SU-DHL-6 (cell line): ENCODE data around the gene CEP57L1.

Experiments
- CTCF ChIP-seq: fragments of 200-600 bp; sonication (generic); IDR thresholded peaks from one replicate; pipeline ENCODE4 v1.5.1; 2017; ENCODE audit warnings: antibody characterized with exemption, mild to moderate bottlenecking, low read length, moderate library complexity; ENCODE audit not compliant: insufficient read depth, poor library complexity, severe bottlenecking
- EZH2phosphoT487 ChIP-seq: fragments of 200-600 bp; sonication (generic), shearing (Covaris generic); conservative IDR thresholded peaks from 2 replicates; pipeline ENCODE4 v1.6.1; 2018; ENCODE audit warnings: mild to moderate bottlenecking, antibody characterized with exemption, low read length, moderate library complexity, mixed read lengths

- no peak for TF ChIP-seq CTCF
- TF ChIP-seq EZH2phosphoT487, result no peak
Measured at GRCh38 chr6:109062216-109062615, 33.1 kb upstream of the CEP57L1 start.
